HT-29 (cell line): ENCODE results near the gene SEH1L. TPM values are rescaled to one million over a fixed set of nuclear protein-coding genes. Genes with fewer than 3 reads are reported as not detected.
A peak's percentile ranks its signal among the peaks of the same experiment; 100 is the strongest.
"Not testable (repeated sequence)": the region's sequence is repeated elsewhere in the genome, so short reads cannot be mapped to it uniquely, and the experiment has no call there.

Source experiments
- DNase-seq: peaks from one replicate; pipeline ENCODE4 v3.0.0-alpha.2; 2015; ENCODE audit warnings: low spot score
- total RNA-seq: library from RNA; depleted of rRNA; stranded (reverse); fragments of >200 nt; shearing (Covaris generic); gene quantifications from 2 replicates; pipeline ENCODE4 v1.2.3, GENCODE V29; 2014

Gene SEH1L
- total RNA-seq, 1 experiment from 2014 or later: 62.5 TPM

GRCh38 chr18:12995424-12995823 is 47.6 kb downstream of the SEH1L start:
- no peak for DNase-seq

DNA sequence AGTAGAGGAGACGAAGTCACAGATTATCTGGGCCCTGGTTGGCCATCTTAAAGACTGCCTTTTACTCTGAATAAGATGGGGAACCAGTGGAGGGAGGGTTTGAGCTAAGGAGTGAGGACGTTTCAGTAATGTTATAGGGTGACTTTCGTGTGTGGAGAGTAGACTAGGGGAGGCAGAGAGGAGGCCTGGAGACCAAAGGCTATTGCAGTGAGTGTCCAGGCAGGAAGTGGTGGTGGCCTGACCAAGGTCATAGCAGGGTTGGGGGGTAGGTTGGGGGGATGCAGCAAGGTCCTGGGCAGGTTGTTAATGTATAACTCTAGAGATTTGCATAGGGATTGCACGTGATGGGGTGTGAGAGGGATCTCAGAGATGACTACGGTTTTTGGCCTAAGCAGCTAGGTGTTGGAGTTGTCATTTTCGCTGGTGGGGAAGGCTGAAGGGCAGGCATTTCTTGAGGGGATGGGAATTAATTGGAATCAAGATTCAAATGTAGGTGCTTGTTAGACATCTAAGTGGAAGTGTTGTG is 48.2 kb downstream of the SEH1L start:
- DNase-seq: no peak

DNA sequence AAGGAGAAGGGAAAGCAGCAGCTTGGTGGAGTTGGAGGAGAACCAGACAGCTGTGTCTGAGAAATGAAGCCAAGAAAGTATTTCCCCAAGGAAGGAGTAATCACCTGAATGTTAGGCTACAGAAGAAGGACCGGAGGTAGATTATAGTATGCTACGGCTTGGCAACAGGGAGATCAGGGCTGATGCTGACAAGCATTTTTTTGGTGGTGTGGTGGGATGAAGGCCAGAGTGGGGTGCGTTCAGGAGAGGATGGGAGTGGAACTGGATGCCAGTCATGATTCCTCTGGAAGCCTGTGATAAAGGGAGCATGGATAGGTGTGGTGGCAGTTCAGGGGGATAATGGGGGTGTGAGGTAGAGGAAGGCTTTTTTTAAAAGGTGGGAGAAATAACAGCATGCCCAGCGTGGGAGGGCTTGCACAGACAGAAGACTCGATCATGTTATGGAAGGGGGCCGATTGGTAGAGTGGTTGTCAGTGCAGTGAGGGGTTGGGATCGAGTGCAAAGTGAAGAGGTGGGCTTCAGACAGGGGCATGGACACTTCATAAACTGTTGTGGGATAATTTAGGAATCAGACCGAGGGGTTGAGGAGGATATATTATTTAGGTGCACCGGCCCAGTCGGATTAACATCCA is 49.0 kb downstream of the SEH1L start:
- DNase-seq: no peak

- DNase-seq: not testable (repeated sequence)
Measured at GRCh38 chr18:12997330-12997729, 49.5 kb downstream of the SEH1L start.

DNA sequence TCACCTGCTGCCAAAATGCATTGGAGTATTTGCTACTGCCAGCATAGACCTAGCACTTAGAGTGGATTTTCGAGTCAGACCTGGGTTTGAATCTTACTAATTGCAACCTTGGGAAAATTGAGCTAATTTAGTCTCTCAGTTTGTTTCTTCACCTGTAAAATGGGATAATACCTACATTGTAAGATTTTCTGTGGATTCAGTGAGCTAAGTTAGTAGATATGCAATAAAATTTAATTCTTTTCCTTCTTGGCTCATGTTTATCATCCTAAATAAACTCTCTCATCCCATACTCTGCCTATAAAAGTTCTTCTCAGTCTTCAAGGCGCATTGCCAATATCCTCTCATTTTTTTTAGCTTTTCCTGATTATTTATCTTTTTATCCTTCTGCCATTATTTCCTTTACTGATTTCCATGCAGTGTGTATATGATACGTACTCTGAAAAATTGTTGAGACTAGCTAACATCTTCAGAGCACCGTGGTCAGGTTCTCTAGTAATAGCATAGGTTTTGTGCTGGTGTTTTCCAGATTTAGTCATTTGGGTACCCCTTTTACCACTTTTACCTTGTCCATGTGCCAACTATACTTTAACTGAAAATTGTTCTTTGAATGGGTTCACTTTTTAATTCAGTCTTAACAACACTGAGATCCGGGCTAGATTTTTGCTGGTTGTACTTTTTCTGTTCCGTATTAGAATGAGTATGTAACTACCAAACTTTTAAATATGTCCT is 50.7 kb downstream of the SEH1L start:
- DNase-seq: no peak

GRCh38 chr18:13003466-13003896 is 55.7 kb downstream of the SEH1L start:
- DNase-seq: peak; percentile 91

DNA sequence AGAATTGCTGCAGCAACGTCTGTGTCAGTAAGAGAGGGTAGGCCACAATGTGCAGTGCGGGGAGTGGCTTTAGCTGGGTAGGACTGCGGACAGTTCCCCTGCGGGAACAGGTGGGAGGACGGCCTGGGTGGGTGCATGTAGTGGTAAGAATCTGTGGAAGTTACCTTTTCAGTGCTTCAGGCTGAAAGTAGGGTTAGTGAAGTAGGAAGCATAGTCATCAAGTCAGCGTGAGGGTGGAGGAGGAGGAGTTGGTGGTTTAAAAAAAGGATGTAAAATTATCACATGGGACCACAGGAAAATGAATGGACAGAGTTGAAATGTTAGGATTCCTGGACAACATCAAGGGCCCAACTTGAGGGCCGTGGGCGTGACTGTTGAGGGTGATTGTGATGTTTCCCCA is 56.6 kb downstream of the SEH1L start:
- DNase-seq: no peak

DNA sequence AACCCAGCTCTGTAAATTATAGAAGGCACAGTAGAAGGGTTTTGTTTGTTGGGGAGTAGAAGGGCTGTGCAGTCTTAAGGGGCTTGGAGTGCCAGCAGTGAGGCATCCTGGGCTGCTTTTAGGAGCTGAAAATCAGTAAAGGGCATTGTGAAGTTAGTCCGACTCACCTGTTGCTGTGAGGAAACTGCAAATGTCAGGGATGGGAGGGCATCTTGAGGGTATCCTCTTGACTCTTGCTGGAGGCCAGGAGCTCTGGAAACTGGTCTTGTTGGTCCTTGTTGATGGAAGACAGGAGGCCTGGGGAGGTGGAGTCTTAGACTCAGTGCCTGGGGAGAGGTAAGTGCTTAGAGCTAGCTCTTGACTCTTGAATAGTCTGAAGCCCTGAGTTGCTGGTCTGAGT is 57.5 kb downstream of the SEH1L start:
- no peak for DNase-seq

DNA sequence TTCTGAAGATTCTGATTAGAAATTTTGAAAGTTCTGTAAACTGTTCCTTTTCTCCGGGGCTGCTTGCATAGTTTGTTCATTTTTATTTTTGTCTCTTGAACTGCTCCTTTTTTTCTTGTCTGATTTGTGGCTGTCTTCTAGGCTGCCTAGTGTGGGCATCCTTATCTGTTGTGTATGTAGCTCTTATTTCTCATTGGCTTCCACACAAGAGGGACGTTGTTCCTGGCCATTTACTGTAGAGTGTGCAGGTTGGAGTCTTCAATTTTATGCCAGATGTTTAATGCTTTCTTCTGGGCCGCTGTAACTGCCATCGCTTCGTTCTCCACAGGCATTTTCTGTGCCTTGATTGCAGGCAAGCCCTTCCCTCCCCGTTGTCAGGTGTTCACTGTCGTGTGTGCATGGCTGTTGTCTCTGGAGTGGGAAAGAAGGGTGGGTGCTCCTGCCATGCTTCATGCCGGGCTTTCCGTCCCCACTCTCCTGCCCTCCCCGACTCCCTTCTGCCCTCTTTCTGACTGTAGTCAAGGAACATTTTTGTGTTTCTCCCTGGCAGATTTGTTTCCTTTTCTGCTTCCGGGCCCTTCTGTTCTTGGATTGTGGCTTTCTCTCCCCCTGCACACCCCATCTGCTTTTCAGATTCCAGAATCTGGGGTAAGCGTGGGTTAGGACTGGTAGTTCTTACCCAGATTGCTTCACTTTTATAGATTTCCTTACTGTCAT is 58.9 kb downstream of the SEH1L start:
- DNase-seq: no peak

DNA sequence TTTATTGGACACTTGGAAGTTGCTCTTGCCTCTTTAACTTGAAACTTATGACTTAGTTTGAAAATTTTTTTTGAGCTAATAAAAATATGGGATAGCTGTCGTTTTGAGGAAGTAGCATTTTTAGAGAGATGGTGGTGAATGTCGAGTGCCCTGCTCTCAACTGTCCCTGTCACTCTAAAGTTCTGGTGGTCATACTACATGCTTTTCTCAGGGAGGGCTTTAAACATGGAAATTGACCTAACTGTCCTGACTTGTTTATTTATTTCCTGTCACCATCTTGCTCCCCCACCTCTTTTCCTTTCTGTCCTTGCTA is 59.4 kb downstream of the SEH1L start:
- DNase-seq: no peak

GRCh38 chr18:13011719-13012118 is 63.9 kb downstream of the SEH1L start:
- no peak for DNase-seq

DNA sequence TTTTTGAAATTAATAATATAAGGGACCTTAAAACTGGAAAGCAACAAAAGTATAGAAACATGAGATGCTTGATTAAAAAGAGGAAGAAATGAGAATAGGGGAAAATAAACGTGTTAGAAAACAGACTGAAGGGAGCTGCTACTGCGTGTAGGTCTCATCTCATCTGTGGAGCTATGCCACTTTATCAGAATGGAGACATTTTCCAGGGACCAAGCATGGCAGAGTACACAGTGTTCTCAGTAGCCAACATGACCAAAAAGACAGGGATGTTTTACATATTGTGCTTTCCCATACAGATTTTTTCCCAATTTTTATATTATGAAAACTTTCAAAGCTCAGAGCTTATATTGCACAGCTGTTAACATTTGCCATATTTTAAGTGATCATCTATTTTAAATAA is 66.4 kb downstream of the SEH1L start:
- no peak for DNase-seq

DNA sequence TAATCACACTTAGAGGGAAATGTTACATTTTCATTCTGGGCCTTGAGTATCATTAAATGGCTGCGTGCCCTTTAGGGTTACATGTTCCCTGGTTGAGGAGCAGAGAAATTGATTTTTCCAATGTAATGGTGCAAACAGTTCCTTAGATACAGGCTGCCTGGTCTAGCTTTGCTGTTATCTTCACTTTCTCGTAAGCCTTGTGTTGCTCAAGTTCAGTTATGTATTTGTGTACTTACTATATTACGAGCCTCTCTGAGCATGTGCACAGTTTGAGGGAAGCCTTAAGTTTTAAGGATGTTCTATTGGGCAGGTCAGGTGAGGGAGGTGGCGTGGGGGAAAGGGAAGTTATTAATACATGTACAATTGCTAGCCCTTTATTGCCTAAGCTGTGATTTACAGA is 67.0 kb downstream of the SEH1L start:
- no peak for DNase-seq

GRCh38 chr18:13017247-13017875 is 69.5 kb downstream of the SEH1L start:
- no peak for DNase-seq

GRCh38 chr18:13018374-13018773 is 70.6 kb downstream of the SEH1L start:
- DNase-seq: no peak

DNA sequence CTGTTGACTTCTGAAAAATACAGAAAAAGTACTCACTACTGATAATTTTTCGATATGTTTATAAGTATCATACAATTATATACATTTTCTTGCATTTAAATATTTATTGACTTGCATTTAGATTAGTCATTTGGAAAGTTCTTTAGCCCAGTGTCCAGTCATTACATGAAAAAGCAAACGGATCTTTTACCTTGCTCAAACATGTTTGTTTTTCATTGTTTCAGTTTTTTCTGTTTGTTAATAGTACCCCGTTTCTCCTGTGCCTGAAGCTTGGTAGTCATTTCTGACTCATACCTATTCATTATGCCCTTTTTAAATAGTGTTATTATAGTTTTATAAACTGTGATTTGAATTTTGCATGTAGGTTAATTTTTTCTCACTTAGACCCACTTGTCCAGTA is 71.5 kb downstream of the SEH1L start:
- no peak for DNase-seq

- DNase-seq: no peak
Measured at GRCh38 chr18:13022644-13023043, 74.8 kb downstream of the SEH1L start.

GRCh38 chr18:13025233-13025632 is 77.4 kb downstream of the SEH1L start:
- no peak for DNase-seq

DNA sequence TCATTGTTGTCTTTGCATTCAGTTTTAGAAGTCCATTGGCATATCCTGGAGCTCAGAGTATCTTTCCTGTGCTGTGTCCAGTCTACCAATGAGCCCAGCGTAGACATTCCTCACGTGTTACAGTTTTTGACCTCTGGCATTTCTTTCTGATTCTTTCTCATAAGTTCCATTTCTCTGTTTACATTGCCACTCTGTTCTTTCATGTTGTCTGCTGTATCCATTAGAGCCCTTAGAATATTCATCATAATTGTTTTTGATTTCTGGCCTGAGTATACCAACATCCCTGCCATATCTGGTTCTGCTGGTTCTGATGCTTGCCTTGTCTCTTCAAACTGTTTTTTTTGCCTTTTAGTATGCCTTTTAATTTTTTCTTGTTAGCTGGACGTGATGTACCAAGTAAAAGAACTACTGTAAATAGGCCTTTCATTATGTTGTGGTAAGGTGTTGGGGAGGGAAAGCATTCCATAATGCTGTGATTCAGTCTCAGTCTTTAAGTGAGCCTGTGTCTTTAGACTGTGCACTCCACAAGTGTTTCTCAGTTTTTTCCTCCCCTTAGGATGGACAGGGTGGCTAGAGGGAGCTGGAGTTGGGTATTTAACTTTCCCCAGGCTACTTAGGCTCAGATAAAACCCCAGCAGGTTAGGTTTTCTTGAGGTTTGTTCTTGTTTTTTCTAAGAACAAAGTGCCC is 78.9 kb downstream of the SEH1L start:
- DNase-seq: no peak

GRCh38 chr18:13028869-13029268 is 81.1 kb downstream of the SEH1L start:
- no peak for DNase-seq

GRCh38 chr18:13032173-13032572 is 84.4 kb downstream of the SEH1L start:
- no peak for DNase-seq
